IPS-15b (cell line): ENCODE data around the gene PGD.

Experiments
- H3K27me3 ChIP-seq: one replicate; pipeline ENCODE4 v1.6.1; 2013; ENCODE audit warnings: low read length; ENCODE audit not compliant: control insufficient read depth, insufficient read depth
- H3K36me3 ChIP-seq: one replicate; pipeline ENCODE4 v1.6.1; 2013; ENCODE audit warnings: low read length; ENCODE audit not compliant: control insufficient read depth, insufficient read depth
- H3K4me1 ChIP-seq: one replicate; pipeline ENCODE4 v1.6.1; 2013; ENCODE audit warnings: mild to moderate bottlenecking, low read length; ENCODE audit not compliant: control insufficient read depth, insufficient read depth
- H3K4me3 ChIP-seq: one replicate; pipeline ENCODE4 v1.5.1; 2013; ENCODE audit warnings: low read depth, low read length
- H3K9ac ChIP-seq: one replicate; pipeline ENCODE4 v1.6.1; 2013; ENCODE audit warnings: low read depth, mild to moderate bottlenecking, low read length
- H3K9me3 ChIP-seq: one replicate; pipeline ENCODE4 v1.6.1; 2013; ENCODE audit warnings: mild to moderate bottlenecking, low read length; ENCODE audit not compliant: control insufficient read depth, insufficient read depth

The PGD gene

DNA sequence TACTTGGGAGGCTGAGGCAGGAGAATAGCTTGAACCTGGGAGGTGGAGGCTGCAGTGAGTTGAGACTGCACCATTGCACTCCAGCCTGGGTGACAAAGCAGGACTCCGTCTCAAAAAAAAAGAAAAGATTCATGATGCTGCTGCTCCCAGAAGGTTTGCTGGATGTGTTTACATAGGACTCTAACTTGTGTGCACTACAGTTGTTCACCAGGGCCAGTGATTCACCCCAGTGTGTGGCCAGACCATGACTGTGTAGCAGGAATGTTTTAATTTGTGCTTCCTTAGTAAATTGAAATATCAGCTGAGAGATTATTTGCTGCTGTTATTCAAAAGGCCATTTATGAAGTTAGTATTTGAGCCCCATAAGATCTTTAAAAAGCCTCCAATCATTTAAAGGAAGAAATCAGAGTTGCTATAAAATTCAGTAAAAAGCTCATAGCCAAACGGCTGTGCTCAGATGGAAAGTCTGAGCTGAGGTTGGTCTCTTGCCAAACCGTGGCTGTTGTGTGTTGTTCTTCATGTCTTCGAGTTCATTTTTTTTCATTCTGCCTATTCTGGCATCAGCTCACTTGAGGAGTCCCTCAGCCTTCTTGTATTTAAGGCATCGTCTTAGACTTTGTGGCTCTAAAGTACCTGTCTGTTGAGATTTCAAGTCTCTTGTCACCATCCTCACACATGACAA lies 18.1 kb upstream of the PGD start:
- Histone ChIP-seq H3K9me3 (no peaks in the 10 kb centered on the region), H3K9ac (no peak overlapping the region), H3K36me3 (peaks cover 15% of the 10 kb centered on the region)

DNA sequence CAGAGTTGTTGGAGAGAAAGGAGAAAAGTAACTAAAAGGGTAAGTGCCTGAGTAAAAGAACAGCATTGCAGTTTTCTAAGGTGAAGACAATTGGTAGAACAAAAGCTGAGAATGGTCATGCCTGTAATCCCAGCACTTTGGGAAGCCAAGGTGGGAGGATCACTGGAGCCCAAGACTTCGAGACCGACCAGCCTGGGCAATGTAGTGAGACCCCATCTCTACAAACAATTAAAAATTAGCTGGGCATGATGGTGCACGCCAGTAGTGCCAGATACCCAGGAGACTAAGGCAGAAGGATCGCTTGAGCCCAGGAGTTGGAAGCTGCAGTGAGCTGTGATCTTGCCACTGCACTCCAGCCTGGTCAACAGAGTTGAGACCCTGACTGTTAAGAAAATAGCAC lies 15.2 kb upstream of the PGD start:
- H3K36me3 ChIP-seq: peaks cover 8% of the 10 kb centered on the region
- H3K4me1 ChIP-seq: peaks cover 7% of the 10 kb centered on the region
- no peaks in the 10 kb centered on the region for H3K9me3 ChIP-seq
- H3K9ac ChIP-seq: no peak overlapping the region
- no peaks in the 10 kb centered on the region for H3K27me3 ChIP-seq
- H3K4me3 ChIP-seq: no peak overlapping the region

More for the DNA sequence above, 18.1 kb upstream of the PGD start:
- Histone ChIP-seq H3K4me1 (no peaks in the 10 kb centered on the region), H3K4me3 (no peak overlapping the region), H3K27me3 (no peaks in the 10 kb centered on the region)

DNA sequence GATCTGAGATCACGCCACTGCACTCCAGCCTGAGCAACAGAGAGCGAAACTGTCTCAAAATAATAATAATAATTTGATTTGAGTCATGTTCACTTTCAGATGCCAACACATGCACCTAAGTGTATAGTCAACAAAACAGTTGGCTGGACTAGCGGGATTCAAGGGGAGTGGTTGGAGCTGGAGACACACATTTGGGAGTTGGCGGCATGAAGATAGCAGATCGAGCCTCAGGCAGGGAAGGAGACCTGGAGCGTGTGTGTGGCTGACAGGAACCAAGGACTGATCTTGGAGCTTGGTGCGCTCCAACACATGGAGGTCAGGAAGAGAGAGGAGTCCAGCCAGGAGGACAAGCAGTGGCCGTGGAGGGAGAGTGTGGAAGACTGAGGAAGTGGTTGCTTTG lies 14.6 kb upstream of the PGD start:
- peaks cover 5% of the 10 kb centered on the region for H3K36me3 ChIP-seq
- no peaks in the 10 kb centered on the region for H3K9me3 ChIP-seq
- H3K9ac ChIP-seq: no peak overlapping the region
- H3K4me1 ChIP-seq: peaks cover 7% of the 10 kb centered on the region
- H3K27me3 ChIP-seq: no peaks in the 10 kb centered on the region
- H3K4me3 ChIP-seq: no peak overlapping the region

DNA sequence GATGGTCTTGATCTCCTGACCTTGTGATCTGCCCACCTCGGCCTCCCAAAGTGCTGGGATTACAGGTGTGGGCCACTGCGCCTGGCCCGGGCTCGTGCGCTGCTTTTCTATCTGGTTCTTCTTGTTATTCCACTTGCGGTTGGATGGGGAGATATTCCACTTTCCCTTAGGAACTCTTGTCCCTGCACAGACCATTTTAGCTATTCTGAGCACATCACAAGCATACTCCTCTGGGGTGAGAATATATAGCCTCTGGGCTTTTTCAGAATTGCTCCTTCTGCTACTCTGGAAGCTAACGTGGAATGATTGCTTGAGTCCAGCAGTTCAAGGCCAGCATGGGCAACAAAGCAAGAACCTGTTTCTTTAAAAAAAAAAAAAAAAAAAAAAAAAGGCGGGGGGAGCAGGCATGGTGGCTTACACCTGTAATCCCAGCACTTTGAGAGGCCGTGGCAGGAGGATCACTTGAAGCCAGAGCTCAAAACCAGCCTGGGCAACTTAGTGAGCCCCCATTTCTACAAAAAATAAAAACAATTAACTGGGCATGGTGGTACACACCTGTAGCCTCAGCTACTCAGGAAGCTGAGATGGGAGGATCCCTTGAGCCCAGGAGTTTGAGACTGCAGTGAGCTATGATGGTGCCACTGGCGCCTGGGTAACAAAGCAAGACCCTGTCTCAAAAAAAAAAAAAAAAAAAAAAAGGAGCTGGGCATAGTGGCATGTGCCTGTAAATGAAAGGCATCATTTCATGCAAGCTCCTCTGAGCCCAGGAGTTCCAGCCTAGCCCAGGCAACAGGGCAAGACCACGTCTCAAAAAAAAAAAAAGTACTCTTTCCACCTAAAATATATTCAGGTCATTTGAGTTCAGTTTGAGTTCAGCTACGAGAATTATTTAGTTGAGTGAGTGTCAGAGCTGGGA lies 11.8 kb upstream of the PGD start:
- Histone ChIP-seq H3K4me1 (peaks cover 7% of the 10 kb centered on the region), H3K4me3 (no peak overlapping the region), H3K27me3 (no peaks in the 10 kb centered on the region)

DNA sequence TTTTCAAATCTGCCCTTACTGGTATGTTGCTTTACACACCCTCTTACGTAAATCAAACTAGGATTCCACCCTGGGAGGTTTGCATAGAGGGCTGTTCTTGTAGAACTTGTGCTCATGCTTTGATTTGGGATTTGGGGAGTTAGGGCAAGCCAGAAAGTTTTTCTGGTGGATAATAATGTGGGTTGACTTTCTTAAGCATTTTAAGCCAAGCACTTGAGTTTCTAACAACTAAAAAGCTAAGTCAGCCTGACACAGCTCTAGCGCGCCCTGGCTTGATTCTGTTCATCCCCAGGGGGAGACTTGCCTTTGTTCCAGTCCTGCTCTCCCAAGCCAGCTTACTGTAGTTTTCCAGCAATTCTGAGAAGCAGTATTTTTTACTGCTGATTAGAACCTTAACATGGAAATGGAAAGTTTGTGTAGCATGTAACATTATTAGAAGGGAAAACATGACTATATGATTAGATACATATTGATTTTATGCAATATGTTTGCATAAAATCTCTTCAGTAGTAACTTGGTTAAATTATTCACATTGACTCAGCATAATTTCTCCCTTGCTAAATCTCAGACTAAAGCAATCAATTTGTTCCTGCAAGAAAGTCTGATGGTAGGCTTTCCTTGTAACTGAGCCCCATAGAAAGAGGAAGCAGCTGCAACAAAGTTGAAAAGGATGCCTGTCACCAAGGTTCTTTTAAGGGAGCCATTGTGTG lies 11.0 kb upstream of the PGD start:
- H3K4me3 ChIP-seq: no peak overlapping the region

More for the DNA sequence above, 11.8 kb upstream of the PGD start:
- Histone ChIP-seq H3K9ac (no peak overlapping the region), H3K9me3 (no peaks in the 10 kb centered on the region), H3K36me3 (peaks cover 5% of the 10 kb centered on the region)

DNA sequence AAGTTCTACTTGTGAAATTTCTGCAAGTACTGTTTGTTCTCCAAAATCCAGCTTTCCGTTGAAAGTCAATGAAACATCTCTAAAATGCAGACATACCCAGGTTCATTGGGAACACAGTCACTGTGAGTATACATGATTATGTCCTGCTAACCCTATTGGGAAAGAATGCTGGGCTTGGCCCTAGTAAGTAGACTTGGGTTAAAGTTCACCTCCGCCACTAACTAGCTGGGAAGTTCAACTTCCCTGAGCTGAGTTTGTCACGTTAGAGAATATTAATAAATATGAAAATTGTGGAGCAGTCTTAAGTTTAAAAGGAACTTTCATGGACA lies 10.5 kb upstream of the PGD start:
- Histone ChIP-seq H3K4me3 (no peak overlapping the region), H3K4me1 (peaks cover 7% of the 10 kb centered on the region), H3K27me3 (no peaks in the 10 kb centered on the region), H3K36me3 (peaks cover 5% of the 10 kb centered on the region), H3K9ac (no peak overlapping the region), H3K9me3 (no peaks in the 10 kb centered on the region)

More for the DNA sequence above, 11.0 kb upstream of the PGD start:
- peak overlapping the region; percentile 9 for H3K9ac ChIP-seq
- H3K27me3 ChIP-seq: no peaks in the 10 kb centered on the region
- H3K36me3 ChIP-seq: peaks cover 5% of the 10 kb centered on the region
- no peaks in the 10 kb centered on the region for H3K9me3 ChIP-seq
- H3K4me1 ChIP-seq: peaks cover 7% of the 10 kb centered on the region

DNA sequence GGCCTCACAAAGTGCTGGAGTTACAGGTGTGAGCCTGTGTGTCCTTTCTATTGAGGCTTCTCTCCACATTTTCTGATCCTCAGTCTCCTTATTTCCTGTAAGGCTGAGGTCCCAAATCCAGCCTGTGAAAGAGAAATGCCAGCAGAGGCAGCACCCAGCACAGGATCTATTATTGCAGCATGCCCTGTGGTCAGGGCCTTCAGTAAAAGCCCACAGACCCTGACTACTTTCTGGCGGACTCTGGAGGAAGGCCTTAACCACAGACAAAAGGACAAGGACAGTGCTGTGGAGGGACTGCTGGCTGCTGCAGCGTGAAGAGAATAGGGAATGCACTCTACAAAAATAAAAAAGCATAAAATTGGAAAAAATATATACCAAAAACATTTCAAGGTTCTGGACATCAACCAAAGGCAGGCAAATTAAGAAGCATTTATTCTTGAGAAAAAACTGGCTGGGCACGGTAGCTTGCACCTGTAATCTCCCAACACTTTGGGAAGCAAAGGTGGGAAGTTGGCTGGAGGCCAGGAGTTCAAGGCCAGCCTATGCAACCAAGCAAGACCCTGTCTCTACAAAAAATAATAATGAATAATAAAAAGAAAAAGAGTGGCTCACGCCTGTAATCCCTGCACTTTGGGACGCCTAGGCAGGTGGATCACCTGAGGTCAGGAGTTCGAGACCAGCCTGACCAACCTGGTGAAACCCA lies 9.4 kb upstream of the PGD start:
- Histone ChIP-seq H3K36me3 (peaks cover 2% of the 10 kb centered on the region), H3K27me3 (no peaks in the 10 kb centered on the region), H3K9ac (no peak overlapping the region), H3K9me3 (no peaks in the 10 kb centered on the region), H3K4me3 (no peak overlapping the region), H3K4me1 (peaks cover 7% of the 10 kb centered on the region)

DNA sequence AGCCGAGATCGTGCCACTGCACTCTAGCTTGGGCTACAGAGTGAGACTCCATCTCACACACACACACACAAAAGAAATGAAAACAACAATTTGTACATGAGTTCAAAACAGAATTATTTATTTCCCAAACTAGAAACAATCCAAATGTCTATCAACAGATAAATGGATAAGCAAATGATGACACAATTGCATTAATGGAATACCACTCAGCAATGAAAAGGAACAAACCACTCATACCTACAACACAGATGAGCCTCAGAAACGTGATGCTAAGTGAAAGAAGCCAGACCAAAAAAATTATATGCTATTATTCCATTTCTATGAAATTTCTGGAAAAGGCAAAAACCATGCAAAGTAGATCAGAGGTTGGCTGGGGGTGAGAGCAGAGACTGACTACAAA lies 2.0 kb upstream of the PGD start:
- no peak overlapping the region for H3K9ac ChIP-seq
- H3K4me3 ChIP-seq: no peak overlapping the region
- H3K27me3 ChIP-seq: no peaks in the 10 kb centered on the region
- H3K9me3 ChIP-seq: no peaks in the 10 kb centered on the region
- H3K36me3 ChIP-seq: peaks cover 3% of the 10 kb centered on the region
- H3K4me1 ChIP-seq: no peaks in the 10 kb centered on the region

DNA sequence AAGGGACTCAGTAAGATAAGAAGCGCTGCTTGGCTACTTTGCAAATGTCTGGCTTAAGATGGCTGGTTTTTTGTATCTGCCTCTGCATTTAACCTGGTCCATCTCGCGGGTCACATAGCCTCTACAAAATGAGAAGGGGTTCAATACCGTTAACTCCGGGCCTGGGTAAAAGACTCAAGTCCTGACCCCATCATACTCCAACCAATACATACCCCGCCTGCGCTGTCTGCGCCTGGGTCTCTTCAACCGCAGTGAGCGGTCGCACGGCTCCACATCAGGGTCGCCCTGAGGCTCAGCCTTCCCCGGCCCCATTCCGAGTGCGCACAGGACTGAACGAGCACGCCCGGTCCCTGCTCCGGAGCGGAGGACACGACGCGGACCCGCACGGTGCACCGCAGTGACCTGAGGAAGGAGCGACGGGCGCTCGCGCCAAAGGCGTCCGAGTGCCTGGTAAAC lies 558 bp upstream of the PGD start:
- H3K27me3 ChIP-seq: no peaks in the 10 kb centered on the region
- peak overlapping the region; percentile 97 for H3K4me3 ChIP-seq
- H3K4me1 ChIP-seq: no peaks in the 10 kb centered on the region
- peak overlapping the region; percentile 89 for H3K9ac ChIP-seq
- peaks cover 7% of the 10 kb centered on the region for H3K36me3 ChIP-seq
- no peaks in the 10 kb centered on the region for H3K9me3 ChIP-seq

DNA sequence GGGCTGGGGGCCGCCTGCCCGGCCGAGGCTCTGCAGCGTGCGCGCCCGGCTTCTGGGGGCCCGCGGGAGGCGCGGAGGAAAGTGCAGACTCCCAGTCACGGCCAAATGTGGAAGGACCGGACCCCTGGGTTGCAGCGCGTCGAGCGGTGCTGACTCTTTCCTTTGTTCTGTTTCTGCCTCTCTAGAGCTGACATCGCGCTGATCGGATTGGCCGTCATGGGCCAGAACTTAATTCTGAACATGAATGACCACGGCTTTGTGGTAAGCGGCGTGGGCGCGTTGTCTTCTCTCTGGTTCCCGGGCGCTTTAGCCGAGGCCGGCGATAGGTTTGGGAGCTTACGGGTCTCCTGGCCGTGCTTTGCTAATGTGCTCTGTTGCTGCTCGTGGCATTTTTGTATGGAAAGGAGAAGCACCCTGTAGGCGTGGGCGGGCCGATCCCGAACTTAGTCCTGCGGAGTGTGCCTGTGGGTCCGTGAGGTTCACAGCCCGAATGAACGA lies 629 bp downstream of the PGD start:
- Histone ChIP-seq H3K9ac (peak overlapping the region; percentile 85), H3K9me3 (no peaks in the 10 kb centered on the region), H3K4me1 (no peaks in the 10 kb centered on the region), H3K27me3 (no peaks in the 10 kb centered on the region), H3K4me3 (peak overlapping the region; percentile 97), H3K36me3 (peaks cover 16% of the 10 kb centered on the region)

DNA sequence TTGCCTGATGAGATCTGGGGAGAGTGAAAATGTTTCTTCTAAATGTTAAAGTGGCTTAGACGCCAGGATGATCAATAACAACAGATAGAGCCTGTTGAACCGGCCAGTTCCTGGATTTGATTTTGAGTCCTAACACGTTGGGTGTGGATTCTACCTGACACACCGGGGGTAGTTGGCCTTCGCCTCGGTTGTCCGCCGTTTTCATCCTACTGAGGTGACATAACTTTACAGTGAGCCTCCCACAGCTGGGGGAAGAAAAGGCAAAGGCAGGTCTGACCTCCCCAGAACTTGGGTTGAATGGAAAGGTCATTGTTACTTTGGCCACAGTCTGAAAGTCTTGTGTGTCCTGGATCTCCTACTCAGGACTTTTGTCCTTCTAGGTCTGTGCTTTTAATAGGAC lies 1.1 kb downstream of the PGD start:
- no peaks in the 10 kb centered on the region for H3K4me1 ChIP-seq
- peak overlapping the region; percentile 85 for H3K9ac ChIP-seq
- H3K36me3 ChIP-seq: peaks cover 19% of the 10 kb centered on the region
- peak overlapping the region; percentile 97 for H3K4me3 ChIP-seq
- no peaks in the 10 kb centered on the region for H3K27me3 ChIP-seq
- H3K9me3 ChIP-seq: no peaks in the 10 kb centered on the region
